ENCODE results near the gene ZIM2.

GRCh38 chr19:56725829-56726424 is 114.6 kb downstream of the ZIM2 start:
- TF ChIP-seq CTCF (IDR thresholded peaks at IDR 0.05; ENCODE audit: insufficient read depth, low read length) (peak; percentile 0), SPI1 (IDR thresholded peaks at IDR 0.05; ENCODE audit: borderline replicate concordance, low read depth) (no peak), POLR2AphosphoS5 (IDR thresholded peaks at IDR 0.05; ENCODE audit: low read depth) (no peak), GABPA (IDR thresholded peaks at IDR 0.05; ENCODE audit: low read depth) (no peak)

Data from HL-60 (cell line).